HCT116 (cell line): ENCODE results near the gene KCNH6.

Source experiments
- EZH2 ChIP-seq: fragments of 200-600 bp; sonication (generic); IDR thresholded peaks from 2 replicates; pipeline ENCODE4 v1.6.1; 2017; ENCODE audit warnings: antibody characterized with exemption, mixed run types
- POLR2A ChIP-seq: IDR thresholded peaks from 2 replicates; pipeline ENCODE4 v1.7.0; 2011; ENCODE audit warnings: borderline replicate concordance; ENCODE audit not compliant: insufficient read depth, insufficient read length; ENCODE audit errors: extremely low read depth
- YY1 ChIP-seq: IDR thresholded peaks from 2 replicates; pipeline ENCODE4 v1.6.1; 2011; ENCODE audit warnings: low read length, low read depth, moderate library complexity, mild to moderate bottlenecking; ENCODE audit not compliant: insufficient replicate concordance; ENCODE audit errors: extremely low read depth

GRCh38 chr17:63535640-63536039 lies 12.5 kb downstream of the KCNH6 start:
- TF ChIP-seq POLR2A (no peak), EZH2 (no peak), YY1 (no peak)
